Liver (tissue), 3 donors: ENCODE measurements around the gene RIMBP2.

Experiments used
- EGR1 ChIP-seq, 2 donors: IDR thresholded peaks; 2 replicates each; pipeline ENCODE4 v1.6.1; 2016 to 2018; ENCODE audit warnings: antibody characterized with exemption in 2 of 2, low read depth in 2 of 2
- GABPA ChIP-seq, 2 donors: IDR thresholded peaks in 1 of 2; conservative IDR thresholded peaks in 1 of 2; 2 replicates each; pipeline ENCODE4 v1.6.1; 2016; ENCODE audit warnings: antibody characterized with exemption in 2 of 2, mild to moderate bottlenecking in 1 of 2, moderate library complexity in 1 of 2
- HNF4A ChIP-seq, 2 donors: conservative IDR thresholded peaks; 2 replicates each; pipeline ENCODE4 v1.6.1; 2016; ENCODE audit warnings: antibody characterized with exemption in 2 of 2, mild to moderate bottlenecking in 2 of 2
- HNF4G ChIP-seq: IDR thresholded peaks from 2 replicates; pipeline ENCODE4 v1.6.1; 2016; ENCODE audit warnings: antibody characterized with exemption
- JUND ChIP-seq, 2 donors: IDR thresholded peaks; 2 replicates each; pipeline ENCODE4 v1.6.1; 2016; ENCODE audit warnings: antibody characterized with exemption in 2 of 2
- RAD21 ChIP-seq, 2 donors: IDR thresholded peaks; 2 replicates each; pipeline ENCODE4 v1.6.1; 2016; ENCODE audit warnings: antibody characterized with exemption in 2 of 2, mild to moderate bottlenecking in 2 of 2
- RXRA ChIP-seq, 2 donors: IDR thresholded peaks; 2 replicates each; pipeline ENCODE4 v1.6.1; 2017 to 2018; ENCODE audit warnings: antibody characterized with exemption in 2 of 2, mild to moderate bottlenecking in 1 of 2
- SP1 ChIP-seq: IDR thresholded peaks from 2 replicates; pipeline ENCODE4 v1.6.1; 2018; ENCODE audit warnings: antibody characterized with exemption, mild to moderate bottlenecking
- TAF1 ChIP-seq: conservative IDR thresholded peaks from 2 replicates; pipeline ENCODE4 v1.6.1; 2016; ENCODE audit warnings: antibody characterized with exemption, mild to moderate bottlenecking
- YY1 ChIP-seq: IDR thresholded peaks from 2 replicates; pipeline ENCODE4 v1.6.1; 2016; ENCODE audit warnings: antibody characterized with exemption, mild to moderate bottlenecking
- TF ChIP-seq, protein P1 (sequence below): fragments of 150-350 bp; IDR thresholded peaks from 2 replicates; pipeline ENCODE4 v1.5.1; 2017; ENCODE audit warnings: improper control_type of control experiment, low read depth, low read length; ENCODE audit not compliant: missing input control
- TF ChIP-seq, protein P2 (sequence below): IDR thresholded peaks from 2 replicates; pipeline ENCODE4 v1.6.1; 2016; ENCODE audit warnings: antibody characterized with exemption
- TF ChIP-seq, protein P3 (sequence below): IDR thresholded peaks from 2 replicates; pipeline ENCODE4 v1.6.1; 2016; ENCODE audit warnings: antibody characterized with exemption, mild to moderate bottlenecking
- TF ChIP-seq, protein P4 (sequence below): IDR thresholded peaks from 2 replicates; pipeline ENCODE4 v1.6.1; 2016; ENCODE audit warnings: antibody characterized with exemption
- donor health status: healthy.
- donor health status: healthy.

DNA sequence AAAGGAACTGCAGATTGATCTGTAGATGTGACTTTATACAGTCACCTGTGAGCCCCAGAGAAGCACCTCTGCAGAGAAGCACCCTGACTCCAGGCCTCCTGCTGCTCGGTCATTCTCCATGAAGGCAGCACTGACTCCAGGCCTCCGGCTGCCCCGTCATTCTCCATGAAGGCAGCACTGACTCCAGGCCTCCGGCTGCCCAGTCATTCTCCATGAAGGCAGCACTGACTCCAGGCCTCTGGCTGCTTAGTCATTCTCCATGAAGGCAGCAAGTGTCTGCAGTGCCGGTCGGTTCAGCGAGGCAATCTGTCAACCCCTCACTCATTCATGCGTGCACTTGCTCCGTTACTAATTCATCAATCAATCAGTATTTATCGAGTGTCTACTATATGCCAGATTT, 218.1 kb downstream of the RIMBP2 start:
- TF ChIP-seq HNF4A (conservative IDR thresholded peaks at IDR 0.05) (no peak), RAD21 (IDR thresholded peaks at IDR 0.05) (no peak), SP1 (no peak), YY1 (no peak), JUND (IDR thresholded peaks at IDR 0.05) (no peak), EGR1 (IDR thresholded peaks at IDR 0.05; ENCODE audit: low read depth in 2 of 2) (no peak), RXRA (IDR thresholded peaks at IDR 0.05) (no peak), TAF1 (no peak), HNF4G (no peak), GABPA (IDR thresholded peaks at IDR 0.05 in 1 of 2, conservative IDR thresholded peaks at IDR 0.05 in 1 of 2) (no peak)
- TF ChIP-seq, protein P1, sequence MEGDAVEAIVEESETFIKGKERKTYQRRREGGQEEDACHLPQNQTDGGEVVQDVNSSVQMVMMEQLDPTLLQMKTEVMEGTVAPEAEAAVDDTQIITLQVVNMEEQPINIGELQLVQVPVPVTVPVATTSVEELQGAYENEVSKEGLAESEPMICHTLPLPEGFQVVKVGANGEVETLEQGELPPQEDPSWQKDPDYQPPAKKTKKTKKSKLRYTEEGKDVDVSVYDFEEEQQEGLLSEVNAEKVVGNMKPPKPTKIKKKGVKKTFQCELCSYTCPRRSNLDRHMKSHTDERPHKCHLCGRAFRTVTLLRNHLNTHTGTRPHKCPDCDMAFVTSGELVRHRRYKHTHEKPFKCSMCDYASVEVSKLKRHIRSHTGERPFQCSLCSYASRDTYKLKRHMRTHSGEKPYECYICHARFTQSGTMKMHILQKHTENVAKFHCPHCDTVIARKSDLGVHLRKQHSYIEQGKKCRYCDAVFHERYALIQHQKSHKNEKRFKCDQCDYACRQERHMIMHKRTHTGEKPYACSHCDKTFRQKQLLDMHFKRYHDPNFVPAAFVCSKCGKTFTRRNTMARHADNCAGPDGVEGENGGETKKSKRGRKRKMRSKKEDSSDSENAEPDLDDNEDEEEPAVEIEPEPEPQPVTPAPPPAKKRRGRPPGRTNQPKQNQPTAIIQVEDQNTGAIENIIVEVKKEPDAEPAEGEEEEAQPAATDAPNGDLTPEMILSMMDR, result no peak
- TF ChIP-seq, protein P2, sequence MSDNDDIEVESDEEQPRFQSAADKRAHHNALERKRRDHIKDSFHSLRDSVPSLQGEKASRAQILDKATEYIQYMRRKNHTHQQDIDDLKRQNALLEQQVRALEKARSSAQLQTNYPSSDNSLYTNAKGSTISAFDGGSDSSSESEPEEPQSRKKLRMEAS, result no peak
- TF ChIP-seq, protein P3, sequence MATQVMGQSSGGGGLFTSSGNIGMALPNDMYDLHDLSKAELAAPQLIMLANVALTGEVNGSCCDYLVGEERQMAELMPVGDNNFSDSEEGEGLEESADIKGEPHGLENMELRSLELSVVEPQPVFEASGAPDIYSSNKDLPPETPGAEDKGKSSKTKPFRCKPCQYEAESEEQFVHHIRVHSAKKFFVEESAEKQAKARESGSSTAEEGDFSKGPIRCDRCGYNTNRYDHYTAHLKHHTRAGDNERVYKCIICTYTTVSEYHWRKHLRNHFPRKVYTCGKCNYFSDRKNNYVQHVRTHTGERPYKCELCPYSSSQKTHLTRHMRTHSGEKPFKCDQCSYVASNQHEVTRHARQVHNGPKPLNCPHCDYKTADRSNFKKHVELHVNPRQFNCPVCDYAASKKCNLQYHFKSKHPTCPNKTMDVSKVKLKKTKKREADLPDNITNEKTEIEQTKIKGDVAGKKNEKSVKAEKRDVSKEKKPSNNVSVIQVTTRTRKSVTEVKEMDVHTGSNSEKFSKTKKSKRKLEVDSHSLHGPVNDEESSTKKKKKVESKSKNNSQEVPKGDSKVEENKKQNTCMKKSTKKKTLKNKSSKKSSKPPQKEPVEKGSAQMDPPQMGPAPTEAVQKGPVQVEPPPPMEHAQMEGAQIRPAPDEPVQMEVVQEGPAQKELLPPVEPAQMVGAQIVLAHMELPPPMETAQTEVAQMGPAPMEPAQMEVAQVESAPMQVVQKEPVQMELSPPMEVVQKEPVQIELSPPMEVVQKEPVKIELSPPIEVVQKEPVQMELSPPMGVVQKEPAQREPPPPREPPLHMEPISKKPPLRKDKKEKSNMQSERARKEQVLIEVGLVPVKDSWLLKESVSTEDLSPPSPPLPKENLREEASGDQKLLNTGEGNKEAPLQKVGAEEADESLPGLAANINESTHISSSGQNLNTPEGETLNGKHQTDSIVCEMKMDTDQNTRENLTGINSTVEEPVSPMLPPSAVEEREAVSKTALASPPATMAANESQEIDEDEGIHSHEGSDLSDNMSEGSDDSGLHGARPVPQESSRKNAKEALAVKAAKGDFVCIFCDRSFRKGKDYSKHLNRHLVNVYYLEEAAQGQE, result no peak
- TF ChIP-seq, protein P4, sequence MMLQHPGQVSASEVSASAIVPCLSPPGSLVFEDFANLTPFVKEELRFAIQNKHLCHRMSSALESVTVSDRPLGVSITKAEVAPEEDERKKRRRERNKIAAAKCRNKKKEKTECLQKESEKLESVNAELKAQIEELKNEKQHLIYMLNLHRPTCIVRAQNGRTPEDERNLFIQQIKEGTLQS, result no peak
